ENCODE measurements around the gene WWP2. TPM values are rescaled to one million over a fixed set of nuclear protein-coding genes. Genes with fewer than 3 reads are reported as not detected.

Gene WWP2
- total and polyA plus RNA-seq, 2 experiments from 2014 or later: 18.5 to 19.0 TPM

GRCh38 chr16:69827524-69827923 lies 65.4 kb downstream of the WWP2 start:
- WGBS, 2 experiments (ENCODE audit: low coverage in 1 of 2, low lambda C conversion rate in 2 of 2, missing lambda C conversion rate in 2 of 2): 95 to 97% methylated on average over 5 of the region's 5 CpGs
- in situ Hi-C loops (cut with MboI): no loop called here
- Histone ChIP-seq H3K9me2 (ENCODE audit: insufficient read depth) (no peaks in the 10 kb centered on the region), H3K4me2 (ENCODE audit: unreplicated experiment) (no peak overlapping the region), H3K27ac (no peak overlapping the region), H2AFZ (no peak overlapping the region), H3K79me2 (ENCODE audit: insufficient read depth) (no peaks in the 10 kb centered on the region), H3F3A (ENCODE audit: insufficient read depth) (0 out of 2 replicates have a peak, but pooled peaks cover 3% of the 10 kb centered on the region), H3K4me3 (no peak overlapping the region), H3K4me1 (ENCODE audit: insufficient read depth) (peaks cover 11% of the 10 kb centered on the region), H3K27me3 (replicated peaks; ENCODE audit: insufficient read depth) (no peaks in the 10 kb centered on the region), H3K9me3 (ENCODE audit: low read depth) (no peaks in the 10 kb centered on the region), H4K20me1 (ENCODE audit: insufficient read depth) (no peaks in the 10 kb centered on the region), H3K36me3 (ENCODE audit: low read depth) (no peaks in the 10 kb centered on the region), H3K9ac (no peak overlapping the region)
- TF ChIP-seq EZH2 (IDR thresholded peaks at IDR 0.05; ENCODE audit: insufficient read depth, poor library complexity, severe bottlenecking): no peak
- TF ChIP-seq EZH2phosphoT487 (IDR thresholded peaks at IDR 0.05; ENCODE audit: insufficient read depth, low read depth): no peak
- DNase-seq: no peak

- H3K27me3 ChIP-seq (replicated peaks; ENCODE audit: insufficient read depth): no peaks in the 10 kb centered on the region
- H3K27ac ChIP-seq: no peak overlapping the region
- in situ Hi-C loops (cut with MboI): no loop called here
- 96 to 100% methylated on average over 1 of the region's 1 CpG for WGBS, 2 experiments (ENCODE audit: low coverage in 1 of 2, low lambda C conversion rate in 2 of 2, missing lambda C conversion rate in 2 of 2)
- DNase-seq: no peak
- H3K9me3 ChIP-seq (ENCODE audit: low read depth): no peaks in the 10 kb centered on the region
- H3K9ac ChIP-seq: no peak overlapping the region
- H3K79me2 ChIP-seq (ENCODE audit: insufficient read depth): no peaks in the 10 kb centered on the region
- H3K9me2 ChIP-seq (ENCODE audit: insufficient read depth): no peaks in the 10 kb centered on the region
- H3K4me2 ChIP-seq (ENCODE audit: unreplicated experiment): no peak overlapping the region
- H3K4me3 ChIP-seq: no peak overlapping the region
- no peak overlapping the region for H2AFZ ChIP-seq
- peaks cover 11% of the 10 kb centered on the region for H3K4me1 ChIP-seq (ENCODE audit: insufficient read depth)
- no peaks in the 10 kb centered on the region for H3K36me3 ChIP-seq (ENCODE audit: low read depth)
- TF ChIP-seq EZH2 (IDR thresholded peaks at IDR 0.05; ENCODE audit: insufficient read depth, poor library complexity, severe bottlenecking): no peak
- TF ChIP-seq EZH2phosphoT487 (IDR thresholded peaks at IDR 0.05; ENCODE audit: insufficient read depth, low read depth): no peak
- 0 out of 2 replicates have a peak, but pooled peaks cover 3% of the 10 kb centered on the region for H3F3A ChIP-seq (ENCODE audit: insufficient read depth)
- H4K20me1 ChIP-seq (ENCODE audit: insufficient read depth): no peaks in the 10 kb centered on the region
These were observed 67.2 kb downstream of the WWP2 start for GRCh38 chr16:69829338-69829737.

- Histone ChIP-seq H3K4me3 (no peak overlapping the region), H3K4me1 (ENCODE audit: insufficient read depth) (peaks cover 11% of the 10 kb centered on the region), H4K20me1 (ENCODE audit: insufficient read depth) (no peaks in the 10 kb centered on the region), H3K27ac (no peak overlapping the region), H3K36me3 (ENCODE audit: low read depth) (no peaks in the 10 kb centered on the region), H2AFZ (no peak overlapping the region), H3K9ac (no peak overlapping the region), H3K79me2 (ENCODE audit: insufficient read depth) (no peaks in the 10 kb centered on the region), H3K27me3 (replicated peaks; ENCODE audit: insufficient read depth) (no peaks in the 10 kb centered on the region), H3K9me3 (ENCODE audit: low read depth) (no peaks in the 10 kb centered on the region), H3K4me2 (ENCODE audit: unreplicated experiment) (no peak overlapping the region), H3K9me2 (ENCODE audit: insufficient read depth) (no peaks in the 10 kb centered on the region), H3F3A (ENCODE audit: insufficient read depth) (0 out of 2 replicates have a peak, but pooled peaks cover 3% of the 10 kb centered on the region)
- no peak for DNase-seq
- TF ChIP-seq EZH2 (IDR thresholded peaks at IDR 0.05; ENCODE audit: insufficient read depth, poor library complexity, severe bottlenecking) (no peak), EZH2phosphoT487 (IDR thresholded peaks at IDR 0.05; ENCODE audit: insufficient read depth, low read depth) (no peak)
- 95 to 97% methylated on average over 5 of the region's 5 CpGs for WGBS, 2 experiments (ENCODE audit: low coverage in 1 of 2, low lambda C conversion rate in 2 of 2, missing lambda C conversion rate in 2 of 2)
- in situ Hi-C loops (cut with MboI): no loop called here
These were observed 68.0 kb downstream of the WWP2 start for GRCh38 chr16:69830146-69830533.

GRCh38 chr16:69830534-69831211 lies 68.5 kb downstream of the WWP2 start:
- Histone ChIP-seq H3K36me3 (ENCODE audit: low read depth) (no peaks in the 10 kb centered on the region), H3K4me3 (no peak overlapping the region), H3K4me1 (ENCODE audit: insufficient read depth) (peaks cover 11% of the 10 kb centered on the region), H3K79me2 (ENCODE audit: insufficient read depth) (no peaks in the 10 kb centered on the region), H3K27ac (no peak overlapping the region), H3K9ac (no peak overlapping the region), H3K9me2 (ENCODE audit: insufficient read depth) (no peaks in the 10 kb centered on the region), H2AFZ (0 out of 2 replicates have a peak overlapping the region, but pooled peaks have one; percentile 18), H3K27me3 (replicated peaks; ENCODE audit: insufficient read depth) (no peaks in the 10 kb centered on the region), H3F3A (ENCODE audit: insufficient read depth) (0 out of 2 replicates have a peak, but pooled peaks cover 3% of the 10 kb centered on the region), H3K4me2 (ENCODE audit: unreplicated experiment) (no peak overlapping the region), H4K20me1 (ENCODE audit: insufficient read depth) (no peaks in the 10 kb centered on the region), H3K9me3 (ENCODE audit: low read depth) (no peaks in the 10 kb centered on the region)
- no peak for DNase-seq
- TF ChIP-seq EZH2phosphoT487 (IDR thresholded peaks at IDR 0.05; ENCODE audit: insufficient read depth, low read depth): no peak
- TF ChIP-seq EZH2 (IDR thresholded peaks at IDR 0.05; ENCODE audit: insufficient read depth, poor library complexity, severe bottlenecking): no peak
- in situ Hi-C loops (cut with MboI): no loop called here
- 62 to 66% methylated on average over 10 of the region's 10 CpGs for WGBS, 2 experiments (ENCODE audit: low coverage in 1 of 2, low lambda C conversion rate in 2 of 2, missing lambda C conversion rate in 2 of 2)
